Sciatic nerve (tissue), 2 donors: ENCODE measurements around the gene ABCB9. TPM values are rescaled to one million over a fixed set of nuclear protein-coding genes. Genes with fewer than 3 reads are reported as not detected.

Experiments used
- ATAC-seq: fragments of 200-7000 bp; cut with Tn5 transposase; one replicate; pipeline ENCODE4 v1.9.1; 2020; ENCODE audit warnings: mild to moderate bottlenecking, moderate library complexity
- DNase-seq: peaks from one replicate; pipeline ENCODE4 v3.0.0-alpha.2; 2020; ENCODE audit warnings: low spot score
- intact Hi-C: fragments of 100-400 bp; cut with DNase I; formaldehyde crosslinking; loops from one replicate; pipeline ENCODE4 v1.14.2; 2022
- total RNA-seq: library from RNA; stranded (reverse); fragmentation: NEBNext Ultra II Directional; extraction: Animal tissue kit (Norgen Biotek cat#: 25700); gene quantifications from one replicate; pipeline ENCODE4 v1.2.1, GENCODE V29; 2021
- donor health status: DM: no; HTN: no; CAD: no.
- donor health status: DM: no; HTN: no; CAD: no.

ABCB9 gene
- total RNA-seq, 1 donor from 2014 or later, result 7.3 TPM

DNA sequence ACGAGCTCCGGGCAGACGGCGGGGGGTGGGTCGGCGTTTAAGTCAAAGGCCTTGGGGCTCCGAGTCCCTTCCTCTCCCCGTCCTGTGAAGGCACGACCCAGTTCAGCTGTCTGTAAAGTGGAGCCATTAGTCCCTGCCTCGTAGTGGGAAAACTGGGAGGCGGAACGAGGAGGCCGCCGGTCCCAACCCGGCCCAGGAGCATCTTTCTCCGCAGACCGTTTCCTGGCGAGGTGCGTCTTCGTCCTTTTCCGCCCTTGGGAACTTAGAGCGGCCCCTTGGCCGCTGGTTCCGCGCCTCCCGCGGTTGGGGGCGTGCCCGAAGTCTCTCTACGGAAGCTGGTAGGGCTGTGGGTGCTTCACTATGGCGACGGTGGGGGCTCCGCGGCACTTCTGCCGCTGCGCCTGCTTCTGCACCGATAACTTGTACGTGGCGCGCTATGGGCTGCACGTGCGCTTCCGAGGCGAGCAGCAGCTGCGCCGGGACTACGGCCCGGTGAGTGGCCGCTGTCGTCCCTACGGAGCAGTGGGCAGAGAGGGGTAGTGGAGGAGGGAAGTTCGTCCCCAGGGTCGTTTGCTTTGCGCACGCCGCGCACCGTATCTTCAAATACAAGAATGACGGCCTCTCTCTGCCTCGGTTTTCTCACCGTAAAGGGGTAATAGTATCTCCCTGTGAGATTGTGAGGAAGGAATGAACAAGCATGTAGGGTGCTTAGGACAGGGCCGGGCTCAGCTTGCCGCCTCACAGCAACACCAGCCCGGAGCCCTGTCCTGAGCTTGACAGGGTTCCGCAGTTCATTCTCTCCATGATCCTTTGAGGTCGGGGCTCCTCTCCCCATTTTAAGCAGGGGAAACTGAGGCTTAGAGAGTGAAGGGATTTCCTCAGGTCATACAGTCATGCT is 8.9 kb upstream of the ABCB9 start, which contains the start of gene OGFOD2:
Gene OGFOD2 (plus strand): TSS at position 353 of the 898 bp plus-strand sequence. CDS start 8 bp downstream, at position 361.
- intact Hi-C loops, result no loop called here
- DNase-seq (peak; percentile 95), ATAC-seq (peak; percentile 97)

DNA sequence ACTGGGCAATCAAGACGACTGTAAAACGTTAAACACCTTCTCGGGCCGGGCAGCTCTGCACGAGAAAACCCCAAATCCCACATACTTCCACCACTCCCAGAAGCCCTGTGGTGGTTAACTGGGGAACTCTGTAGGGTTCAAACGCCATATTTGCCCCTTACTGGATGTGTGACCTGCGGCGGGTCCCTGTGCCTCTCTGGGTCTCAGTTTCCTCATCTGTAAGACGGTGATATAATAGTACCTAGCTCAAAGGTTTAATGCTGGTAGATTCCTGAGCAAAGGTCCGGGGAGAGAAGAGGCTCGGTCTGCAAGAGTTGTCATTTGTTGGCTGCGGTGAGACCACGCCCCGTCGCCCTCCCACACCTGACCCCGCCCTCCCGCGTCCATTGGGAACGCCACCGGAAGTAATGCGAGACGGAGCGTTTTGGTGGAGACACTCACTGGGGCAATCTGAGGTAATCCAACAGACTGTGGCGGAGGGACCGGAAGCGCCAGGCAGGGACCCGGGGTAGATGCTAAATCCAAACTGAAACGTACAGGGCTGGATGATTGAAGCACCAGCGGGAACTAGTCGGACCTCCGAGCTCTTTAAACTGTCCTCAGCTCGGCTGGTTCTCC is 8.1 kb upstream of the ABCB9 start:
- ATAC-seq (peak; percentile 98), DNase-seq (peak; percentile 99)
- intact Hi-C loops, result no loop called here

DNA sequence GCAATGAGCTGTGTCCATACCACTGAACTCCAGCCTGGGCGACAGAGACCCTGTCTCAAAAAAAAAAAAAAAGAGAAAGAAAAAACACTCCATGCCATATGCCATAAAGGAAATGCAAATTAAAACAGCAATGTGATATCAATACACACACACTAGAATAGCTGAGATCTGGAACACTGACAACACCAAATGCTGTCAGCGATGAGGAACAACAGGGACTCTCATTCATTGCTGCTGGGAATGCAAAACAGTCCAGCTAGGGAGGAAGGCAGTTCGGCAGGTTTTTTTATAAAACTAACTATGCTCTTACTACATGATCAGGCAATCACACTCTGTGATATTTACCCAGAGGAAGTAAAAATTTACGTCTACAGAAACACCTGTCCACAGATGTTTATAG is 3.4 kb upstream of the ABCB9 start:
- ATAC-seq (no peak), DNase-seq (no peak)
- intact Hi-C loops, result no loop called here

DNA sequence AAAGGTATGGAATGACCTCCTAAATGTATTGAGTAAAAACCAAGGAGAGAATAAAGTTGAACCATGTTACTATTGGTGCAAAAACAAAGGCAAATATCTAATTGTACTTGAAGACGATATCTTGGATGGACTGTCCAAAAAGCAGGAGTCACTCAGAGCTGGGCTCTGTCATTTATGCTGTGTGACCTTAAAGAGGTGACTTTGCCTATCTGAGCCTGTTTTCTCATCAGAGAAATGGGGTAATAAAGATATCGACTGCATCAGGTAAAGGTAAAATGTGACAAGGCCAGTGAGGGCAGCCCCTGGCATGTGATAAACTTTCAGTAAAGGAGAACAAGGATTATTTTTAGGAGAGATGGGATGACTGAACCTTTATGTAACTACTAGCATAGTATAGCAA is 1.8 kb upstream of the ABCB9 start:
- DNase-seq (no peak), ATAC-seq (no peak)
- intact Hi-C loops, result no loop called here

DNA sequence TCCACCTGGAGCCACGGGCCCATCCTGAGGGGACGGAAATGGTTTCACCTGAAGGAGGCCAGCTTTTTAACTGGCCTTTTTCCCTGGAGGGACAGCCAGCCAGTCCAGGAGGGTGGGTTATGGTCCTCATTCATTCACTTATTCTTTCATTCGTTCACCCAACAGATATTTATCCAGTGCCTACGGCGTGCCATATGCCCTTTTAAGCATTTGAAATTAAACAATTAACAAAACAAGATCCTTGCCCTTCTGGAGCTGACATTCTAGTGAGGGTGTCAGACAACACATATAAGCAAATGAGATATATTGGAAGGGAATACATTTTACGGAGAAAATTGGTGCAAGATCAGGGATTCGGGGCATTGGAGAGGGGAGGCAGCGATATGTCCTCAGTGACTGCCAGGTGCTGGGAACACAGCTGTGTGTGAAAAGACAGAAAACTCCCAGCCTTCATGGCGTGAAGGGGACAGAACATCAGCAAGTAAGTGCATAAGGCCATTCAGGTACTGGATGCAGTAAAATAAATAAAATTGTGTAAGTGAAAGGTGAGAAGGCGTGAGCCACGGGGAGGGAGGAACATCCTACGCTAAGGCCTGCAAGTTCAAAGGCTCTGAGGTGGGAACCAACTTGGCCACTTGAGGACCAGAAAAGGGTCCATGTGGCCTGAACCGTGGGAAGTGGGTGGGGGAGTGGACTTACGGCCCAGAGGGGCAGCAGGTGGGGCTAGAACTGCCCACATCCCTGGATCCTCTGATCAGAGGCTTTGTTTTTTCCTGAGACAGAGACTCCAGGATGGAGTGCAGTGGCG is 684 bp upstream of the ABCB9 start:
- no peak for DNase-seq
- ATAC-seq, result no peak
- intact Hi-C loops, result no loop called here

DNA sequence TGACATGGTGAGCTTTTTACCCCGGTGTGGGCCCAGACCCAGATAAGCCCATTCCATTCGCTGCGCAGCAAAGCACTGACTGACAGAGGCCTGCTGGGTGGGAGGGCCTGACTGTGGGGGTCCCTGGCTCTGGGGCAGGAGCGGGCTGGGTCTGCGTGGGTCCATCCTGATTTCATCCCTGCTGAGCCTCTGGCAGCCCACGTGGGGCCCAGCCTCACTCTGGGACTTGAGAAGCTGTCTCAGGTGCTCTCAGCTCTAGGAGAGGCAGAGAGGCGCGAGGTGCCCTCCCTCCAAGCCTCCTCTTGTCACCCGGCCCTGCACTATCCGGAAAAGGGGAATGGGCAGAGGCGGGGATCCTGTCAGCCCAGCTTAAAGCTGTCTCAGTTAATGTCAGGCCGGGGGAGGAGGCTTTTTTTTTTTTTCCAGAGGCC is 927 bp downstream of the ABCB9 start:
- intact Hi-C loops, result no loop called here
- ATAC-seq (peak; percentile 16), DNase-seq (no peak)

DNA sequence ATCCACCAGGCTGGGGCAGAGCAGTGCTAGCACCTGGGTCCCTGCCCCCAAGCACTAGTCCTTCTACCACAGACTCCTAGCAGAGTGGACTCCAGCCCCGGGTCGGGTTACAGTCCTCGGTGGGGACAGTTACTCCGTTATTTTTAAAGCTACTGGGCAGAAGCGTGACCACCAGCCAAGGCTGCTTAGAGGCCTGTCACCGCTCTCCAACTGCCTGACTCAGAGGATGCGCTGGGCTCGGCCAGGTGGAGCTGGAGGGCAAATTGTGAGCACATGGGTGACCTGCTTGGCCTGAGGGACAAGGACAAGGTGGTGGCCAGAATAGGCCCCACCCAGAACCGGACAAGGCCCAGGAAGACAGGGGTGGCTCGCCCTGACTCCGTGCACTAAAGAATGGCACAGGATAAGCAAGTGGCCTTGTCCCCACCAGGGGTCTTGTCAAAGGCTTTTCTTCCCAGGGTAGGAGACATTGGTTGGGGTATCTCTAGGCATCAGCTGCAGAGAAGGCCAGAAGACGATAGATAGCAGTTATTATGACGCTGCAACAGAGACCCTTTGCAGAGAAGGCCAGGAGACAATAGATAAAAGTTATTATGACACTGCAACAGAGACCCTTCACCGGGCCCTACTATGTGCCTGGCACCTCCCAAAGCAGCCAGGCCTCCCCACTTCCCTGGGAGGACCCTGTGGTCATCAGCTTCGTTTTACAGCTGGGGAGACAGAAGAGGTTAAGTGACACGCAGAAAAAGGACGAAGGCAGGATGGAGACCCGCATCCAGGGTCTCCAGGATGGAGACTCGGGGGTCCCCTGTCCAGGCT is 1.6 kb downstream of the ABCB9 start:
- intact Hi-C loops, result no loop called here
- no peak for ATAC-seq
- DNase-seq, result no peak

DNA sequence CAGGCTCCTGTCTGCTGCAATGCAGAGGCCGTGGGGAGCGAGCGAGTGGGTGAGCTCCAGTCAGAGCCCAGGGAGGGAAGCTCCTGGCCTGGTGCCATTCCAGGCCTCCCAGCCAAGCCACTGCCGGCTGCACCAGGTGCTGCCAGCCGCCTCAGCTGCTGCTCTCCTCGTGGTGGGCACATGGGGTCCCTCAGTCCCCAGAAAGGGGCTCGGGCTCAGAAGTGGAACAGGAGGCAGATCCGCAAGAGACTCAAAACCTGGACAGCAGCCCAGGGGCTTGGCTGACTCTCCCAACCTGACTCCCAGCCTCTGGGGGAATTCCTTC is 2.4 kb downstream of the ABCB9 start:
- intact Hi-C loops, result no loop called here
- DNase-seq (no peak), ATAC-seq (no peak)

DNA sequence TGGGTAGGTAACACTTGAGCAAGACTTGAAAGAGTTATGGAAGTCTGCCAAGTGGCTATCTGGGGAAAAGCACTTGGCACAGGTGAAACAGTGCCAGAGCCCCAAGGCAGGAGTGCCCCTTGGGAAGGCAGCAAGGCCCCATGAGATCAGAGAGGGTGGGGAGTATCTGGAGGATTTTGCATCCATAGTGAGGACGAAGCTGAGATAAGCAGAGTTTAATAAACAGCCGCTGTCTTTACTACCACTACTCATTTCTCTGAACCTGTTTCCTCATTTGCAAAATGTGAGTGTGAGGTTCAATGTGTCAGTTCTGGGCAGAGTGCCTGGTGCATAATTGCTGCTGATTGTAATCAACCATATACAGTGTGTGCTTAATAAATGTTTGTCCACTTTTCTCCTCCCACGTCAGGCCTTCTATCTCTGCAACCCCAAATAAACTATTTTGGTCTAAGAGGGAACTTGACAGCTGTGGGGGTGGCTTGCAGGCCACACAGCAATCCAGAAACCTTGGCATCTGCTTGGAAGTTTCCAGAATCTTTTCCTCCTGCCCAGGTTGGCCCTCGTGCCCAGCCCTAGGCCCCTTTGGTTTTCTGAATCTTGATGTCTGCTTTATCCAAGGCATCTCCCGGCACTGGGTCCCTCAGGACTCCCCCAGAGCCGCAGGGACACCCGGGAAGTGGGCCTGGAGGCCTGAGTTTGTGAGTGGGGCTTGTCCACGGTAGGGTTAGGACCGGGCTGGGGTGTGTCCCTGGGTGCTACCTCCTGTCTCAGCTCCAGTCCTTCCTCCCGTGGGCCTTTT is 4.5 kb downstream of the ABCB9 start:
- DNase-seq (no peak), ATAC-seq (no peak)
- intact Hi-C loops, result no loop called here

DNA sequence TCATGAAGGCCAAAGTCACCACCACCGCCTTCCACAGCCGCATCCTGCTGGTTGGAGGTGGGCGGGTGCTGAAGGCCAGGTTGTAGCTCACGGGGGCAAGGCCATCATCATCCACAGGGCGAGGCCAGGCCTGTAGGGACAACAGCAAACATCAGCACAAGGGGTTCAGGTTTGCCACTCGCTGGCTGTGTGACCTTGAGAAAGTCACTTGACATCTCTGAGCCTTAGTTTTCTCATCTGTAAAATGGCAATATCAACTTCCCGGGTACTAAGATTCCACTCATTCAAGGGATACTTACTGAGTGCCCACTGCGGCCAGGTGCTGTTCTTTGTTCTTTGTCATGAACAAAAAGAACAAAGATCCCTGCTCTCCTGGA is 6.1 kb downstream of the ABCB9 start:
- no peak for DNase-seq
- intact Hi-C loops, result no loop called here
- ATAC-seq, result no peak

DNA sequence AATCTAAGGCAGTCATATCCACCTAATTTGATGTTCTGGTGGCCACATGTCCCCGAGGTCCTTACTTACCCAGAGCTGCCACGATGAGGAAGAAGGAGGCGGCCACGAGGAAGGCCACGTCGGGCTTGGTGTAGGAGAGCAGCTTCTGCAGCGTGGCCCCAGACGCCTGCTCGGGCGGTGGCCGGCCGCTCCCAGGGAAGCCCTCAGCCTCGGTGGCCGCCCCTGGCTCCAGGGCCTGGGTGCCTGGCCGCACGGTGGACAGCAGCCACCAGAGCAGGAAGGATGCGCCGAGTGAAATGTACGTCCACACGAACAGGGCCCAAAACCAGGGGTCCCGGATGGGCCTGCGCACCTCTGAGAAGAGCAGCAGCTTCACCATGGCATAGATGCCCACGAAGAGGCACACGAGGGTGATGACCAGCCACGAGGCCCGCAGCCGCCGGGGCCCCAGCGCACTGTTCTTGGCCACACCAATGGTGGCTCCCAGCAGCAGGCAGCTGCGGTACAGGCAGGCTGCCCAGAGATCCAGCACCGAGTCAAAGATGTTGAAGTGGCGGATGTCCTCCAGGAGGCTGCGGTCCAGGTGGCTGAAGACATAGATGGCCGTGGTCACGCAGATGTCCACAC is 6.6 kb downstream of the ABCB9 start:
- ATAC-seq (no peak), DNase-seq (no peak)
- intact Hi-C loops, result no loop called here

DNA sequence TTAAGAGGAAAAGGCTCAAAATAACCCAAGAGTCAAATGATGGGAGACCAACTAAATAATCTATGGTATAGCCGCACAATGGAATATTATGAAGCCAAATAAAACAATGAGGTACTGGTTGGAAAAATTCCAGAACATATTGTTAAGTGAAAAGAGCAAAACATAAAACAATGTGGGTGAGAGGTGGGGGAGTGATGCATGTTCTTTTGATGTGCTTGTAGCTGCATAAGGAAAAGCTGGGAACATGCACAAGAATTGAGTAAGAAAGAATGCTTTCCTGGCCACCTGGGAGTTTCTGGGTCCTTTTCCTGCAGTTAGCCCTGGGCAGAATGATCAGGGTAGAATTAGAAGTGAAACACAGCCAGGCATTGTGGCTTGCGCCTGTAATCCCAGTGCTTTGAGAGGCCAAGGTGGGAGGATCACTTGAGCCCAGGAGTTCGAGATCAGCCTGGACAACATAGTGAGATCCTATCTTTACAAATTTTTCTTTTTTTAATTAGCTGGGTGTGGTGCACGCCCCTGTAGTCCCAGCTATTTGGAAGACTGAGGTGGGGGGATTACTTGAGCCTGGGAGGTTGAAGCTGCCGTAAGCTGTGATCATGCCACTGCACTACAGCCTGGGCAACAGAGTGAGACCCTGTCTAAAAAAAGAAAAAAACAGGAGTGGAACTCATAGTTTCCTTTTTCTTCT is 7.9 kb downstream of the ABCB9 start:
- intact Hi-C loops, result no loop called here
- DNase-seq, result no peak
- ATAC-seq, result no peak

DNA sequence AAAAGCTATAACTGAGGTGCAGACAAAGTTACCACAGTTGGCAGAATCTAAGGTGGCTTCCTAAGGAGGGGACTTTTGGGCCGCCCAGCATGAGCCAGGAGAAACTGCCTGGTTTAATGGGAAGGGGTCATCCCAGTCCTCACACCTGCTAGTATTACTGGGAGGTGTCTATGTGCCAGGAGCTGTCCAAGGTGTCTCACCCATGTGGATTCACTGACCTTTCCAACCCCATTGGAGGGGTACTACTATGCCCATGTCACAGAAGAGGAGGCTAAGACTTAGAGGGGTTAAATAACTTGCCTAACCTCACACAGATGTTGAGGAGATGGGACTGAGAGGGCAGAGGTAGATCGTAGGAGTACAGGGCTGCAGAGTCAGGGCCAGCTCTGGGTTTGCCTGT is 10.2 kb downstream of the ABCB9 start:
- intact Hi-C loops, result no loop called here
- no peak for ATAC-seq
- no peak for DNase-seq

DNA sequence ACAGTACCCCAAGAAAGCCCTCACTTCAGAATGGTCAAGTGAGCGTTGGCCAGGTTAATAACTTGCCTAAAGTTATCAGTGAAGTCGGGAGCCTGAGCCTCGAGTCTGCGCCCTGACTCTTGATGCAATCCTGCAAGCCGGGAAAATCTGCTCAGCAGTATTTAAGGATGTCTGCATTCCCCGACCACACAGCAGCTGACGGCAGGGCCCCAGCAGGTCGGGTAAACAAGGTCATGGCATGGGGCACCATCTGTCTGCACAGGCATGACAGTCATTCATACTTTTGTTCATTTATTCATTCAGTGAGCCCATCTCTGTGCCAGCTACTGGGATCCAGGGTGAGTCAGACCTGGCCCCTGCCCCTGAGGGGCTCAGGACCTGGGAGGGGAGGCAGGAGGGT is 11.1 kb downstream of the ABCB9 start:
- intact Hi-C loops, result no loop called here
- DNase-seq (no peak), ATAC-seq (no peak)

DNA sequence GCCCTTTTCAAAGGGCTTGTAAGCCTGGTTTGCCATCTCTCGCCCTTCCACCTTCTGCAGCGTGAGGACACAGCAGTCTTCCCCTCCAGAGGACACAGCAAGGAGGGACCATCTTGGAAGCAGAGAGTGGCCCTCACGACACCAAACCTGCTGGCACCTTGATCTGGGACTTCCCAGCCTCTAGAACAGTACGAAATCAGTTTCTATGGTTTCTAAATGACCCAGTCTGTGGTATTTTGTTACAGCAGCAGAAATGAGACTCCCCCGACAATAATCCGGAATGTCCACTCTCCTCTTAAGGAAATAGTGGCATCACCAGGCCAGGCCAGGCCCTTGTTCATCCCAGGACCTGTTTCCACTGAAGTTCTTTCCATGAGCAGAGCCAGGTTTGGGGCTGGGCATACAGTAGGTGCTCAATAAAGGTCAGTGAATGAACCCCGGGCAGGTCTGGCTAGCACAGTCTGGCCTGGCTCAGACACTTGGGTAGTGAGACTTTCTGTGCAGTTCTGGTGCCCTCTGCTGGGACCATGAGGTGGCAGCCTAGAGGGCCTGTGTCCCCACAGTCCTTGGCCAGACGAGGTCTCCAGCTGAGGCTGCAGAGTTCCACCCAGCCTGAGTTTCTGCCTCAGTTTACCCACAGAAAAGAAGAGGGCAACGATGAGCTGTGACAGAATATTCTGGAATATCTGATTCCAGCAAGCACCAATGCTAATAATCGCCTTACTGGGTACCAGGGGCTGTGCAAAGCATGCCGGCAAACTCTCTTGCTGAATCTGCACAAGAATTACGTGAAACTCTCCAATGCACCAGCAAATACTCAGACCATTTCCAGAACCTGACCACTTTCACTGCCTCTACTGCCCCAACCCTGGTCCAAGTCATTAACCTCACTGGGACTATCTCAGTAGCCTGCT is 14.0 kb downstream of the ABCB9 start:
- ATAC-seq, result peak; percentile 95
- intact Hi-C loops, result loop anchor here (5.0 kb wide), 1 partner anchor 95 kb away; no protein-coding TSS in a partner anchor
- peak; percentile 87 for DNase-seq

DNA sequence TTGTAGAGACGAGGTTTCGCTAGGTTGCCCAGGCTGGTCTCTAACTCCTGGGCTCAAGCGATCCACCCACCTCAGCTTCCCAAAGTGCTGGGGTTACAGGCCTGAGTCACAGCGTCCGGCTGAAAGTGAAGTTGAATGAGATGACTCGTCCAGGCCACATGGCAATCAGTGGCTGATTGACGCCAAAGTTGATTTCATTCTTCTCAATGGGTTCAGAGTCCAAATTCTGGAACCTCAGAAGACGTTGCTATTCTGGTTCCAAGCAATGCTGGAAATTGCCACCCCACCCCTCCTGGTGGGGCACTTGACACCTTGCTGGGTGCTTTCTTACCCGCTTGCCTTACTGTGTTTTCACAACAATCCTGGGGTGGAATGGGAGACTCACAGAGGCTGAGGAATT is 14.9 kb downstream of the ABCB9 start:
- intact Hi-C loops, result loop anchor here (5.0 kb wide), 1 partner anchor 94 kb away; no protein-coding TSS in a partner anchor
- no peak for ATAC-seq
- DNase-seq, result no peak
